H1 (cell line): ENCODE data around the gene NLGN4Y. TPM values are rescaled to one million over a fixed set of nuclear protein-coding genes. Genes with fewer than 3 reads are reported as not detected.

ENCODE experiments used
- CTCF ChIA-PET: fragments of 300-600 bp; sonication (Branson Sonifier 250); formaldehyde crosslinking; loops from one replicate; lab custom pipeline; 2021; ENCODE audit not compliant: partially characterized antibody; lab: Charles Lee
- POLR2A ChIA-PET: fragments of 300-600 bp; sonication (Branson Sonifier 250); formaldehyde crosslinking; loops from one replicate; lab custom pipeline; 2021; ENCODE audit warnings: inconsistent platforms; ENCODE audit not compliant: partially characterized antibody; lab: Charles Lee
- DNase-seq, 2 experiments: peaks; one replicate each; pipeline versions ENCODE4 v3.0.0 to v3.0.0-alpha.2; 2010 to 2022; ENCODE audit warnings: low spot score in 2 of 2, low read depth in 1 of 2, mixed read lengths in 1 of 2
- FAIRE-seq: peaks from 2 replicates; lab custom pipeline; 2011; peaks lifted over from hg19 to GRCh38; lab: Jason Lieb, UNC
- H2AFZ ChIP-seq: 2 replicates; pipeline ENCODE4 v1.8.1; 2012; ENCODE audit warnings: low read length, inconsistent platforms
- H2AK5ac ChIP-seq: 2 replicates; pipeline ENCODE4 v1.6.1; 2013; ENCODE audit warnings: low read depth, low read length
- H2BK120ac ChIP-seq: replicated peaks from 2 replicates; pipeline ENCODE3; 2013; ENCODE audit warnings: low read depth, low read length, inconsistent platforms
- H2BK12ac ChIP-seq: 2 replicates; pipeline ENCODE4 v1.6.1; 2013; ENCODE audit warnings: low read depth, low read length
- H2BK15ac ChIP-seq: 2 replicates; pipeline ENCODE4 v1.6.1; 2013; ENCODE audit warnings: low read length
- H2BK20ac ChIP-seq: 2 replicates; pipeline ENCODE4 v1.6.1; 2013; ENCODE audit warnings: low read length
- H2BK5ac ChIP-seq: 2 replicates; pipeline ENCODE4 v1.6.1; 2013; ENCODE audit warnings: low read depth, low read length
- H3K14ac ChIP-seq: 2 replicates; pipeline ENCODE4 v1.6.1; 2013; ENCODE audit warnings: inconsistent platforms; ENCODE audit not compliant: insufficient read length
- H3K18ac ChIP-seq: 2 replicates; pipeline ENCODE4 v1.6.1; 2013; ENCODE audit warnings: low read length; ENCODE audit errors: extremely low read depth
- H3K23ac ChIP-seq: 2 replicates; pipeline ENCODE4 v1.6.1; 2013; ENCODE audit warnings: inconsistent platforms; ENCODE audit not compliant: insufficient read length
- H3K23me2 ChIP-seq: 2 replicates; pipeline ENCODE4 v1.6.1; 2013; ENCODE audit warnings: low read depth, low read length
- H3K27ac ChIP-seq: 2 replicates; pipeline ENCODE4 v1.6.1; 2011; ENCODE audit warnings: low read depth, low read length, inconsistent platforms
- H3K27me3 ChIP-seq, 4 experiments: replicated peaks in 1 of 4; 1 replicate in 1 of 4; 2 replicates in 3 of 4; pipeline versions ENCODE4 v1.6.1 to v1.8.1; 2011 to 2013; ENCODE audit warnings: low read length in 3 of 4, mild to moderate bottlenecking in 3 of 4, inconsistent platforms in 2 of 4, mixed read lengths in 2 of 4, moderate library complexity in 1 of 4; ENCODE audit not compliant: control insufficient read depth in 3 of 4, insufficient read depth in 3 of 4; ENCODE audit errors: extremely low read depth in 1 of 4
- H3K36me3 ChIP-seq, 4 experiments: 2 replicates each; pipeline versions ENCODE4 v1.6.1 to v1.8.1; 2011 to 2013; ENCODE audit warnings: mild to moderate bottlenecking in 4 of 4, low read length in 3 of 4, moderate library complexity in 2 of 4, control low read depth in 1 of 4, inconsistent platforms in 1 of 4; ENCODE audit not compliant: insufficient read depth in 4 of 4, control insufficient read depth in 2 of 4
- H3K4ac ChIP-seq: replicated peaks from 2 replicates; pipeline ENCODE3; 2013; ENCODE audit warnings: low read length, low read depth, mixed read lengths, inconsistent platforms; ENCODE audit not compliant: insufficient read length
- H3K4me1 ChIP-seq, 4 experiments: replicated peaks in 1 of 4; 1 replicate in 1 of 4; 2 replicates in 3 of 4; pipeline versions ENCODE4 v1.6.1 to v1.8.1; 2011 to 2013; ENCODE audit warnings: low read length in 3 of 4, inconsistent platforms in 2 of 4, mixed read lengths in 1 of 4; ENCODE audit not compliant: insufficient read depth in 4 of 4, control insufficient read depth in 3 of 4
- H3K4me2 ChIP-seq, 2 experiments: 2 replicates each; pipeline versions ENCODE4 v1.6.1 to v1.8.1; 2011 to 2013; ENCODE audit warnings: low read depth in 2 of 2, low read length in 2 of 2, control low read depth in 1 of 2, inconsistent platforms in 1 of 2, mild to moderate bottlenecking in 1 of 2; ENCODE audit not compliant: insufficient read depth in 1 of 2
- H3K4me3 ChIP-seq, 4 experiments: fragments of 200-600, 300-600 bp in 1 of 4; sonication (generic), shearing (Covaris generic), sonication (Bioruptor Twin) in 1 of 4; 2 replicates each; pipeline versions ENCODE4 v1.5.1 to v1.8.1; 2011 to 2016; ENCODE audit warnings: low read length in 4 of 4, low read depth in 3 of 4, control low read depth in 2 of 4, inconsistent platforms in 2 of 4, mild to moderate bottlenecking in 2 of 4, mixed read lengths in 1 of 4, moderate library complexity in 1 of 4; ENCODE audit not compliant: insufficient read depth in 2 of 4; ENCODE audit errors: extremely low read depth in 1 of 4
- H3K56ac ChIP-seq: replicated peaks from 2 replicates; pipeline ENCODE3; 2013; ENCODE audit warnings: low read depth, mild to moderate bottlenecking, mixed read lengths, low read length, inconsistent platforms; ENCODE audit not compliant: insufficient read length
- H3K79me1 ChIP-seq: 2 replicates; pipeline ENCODE4 v1.6.1; 2013; ENCODE audit warnings: low read depth, low read length, control low read depth
- H3K79me2 ChIP-seq, 2 experiments: 2 replicates each; pipeline versions ENCODE4 v1.6.1 to v1.8.1; 2012 to 2013; ENCODE audit warnings: low read length in 2 of 2, mild to moderate bottlenecking in 2 of 2, inconsistent platforms in 1 of 2; ENCODE audit not compliant: insufficient read depth in 2 of 2, control insufficient read depth in 1 of 2
- H3K9ac ChIP-seq, 4 experiments: replicated peaks in 1 of 4; 1 replicate in 1 of 4; 2 replicates in 3 of 4; pipeline versions ENCODE4 v1.6.1 to v1.8.1; 2011 to 2013; ENCODE audit warnings: low read depth in 3 of 4, low read length in 3 of 4, control low read depth in 2 of 4, mild to moderate bottlenecking in 2 of 4, moderate library complexity in 2 of 4, inconsistent platforms in 1 of 4; ENCODE audit errors: extremely low read depth in 1 of 4
- H3K9me3 ChIP-seq, 2 experiments: 2 replicates each; pipeline versions ENCODE4 v1.6.1 to v1.8.1; 2012 to 2013; ENCODE audit warnings: mild to moderate bottlenecking in 2 of 2, moderate library complexity in 2 of 2, control low read depth in 1 of 2, inconsistent platforms in 1 of 2, low read depth in 1 of 2, low read length in 1 of 2, mixed read lengths in 1 of 2; ENCODE audit not compliant: insufficient read depth in 2 of 2
- H4K20me1 ChIP-seq, 2 experiments: replicated peaks in 1 of 2; 2 replicates each; pipeline versions ENCODE3 to v1.8.1; 2011 to 2013; ENCODE audit warnings: inconsistent platforms in 2 of 2, low read length in 2 of 2, mild to moderate bottlenecking in 1 of 2; ENCODE audit not compliant: insufficient read depth in 2 of 2, control insufficient read depth in 1 of 2
- H4K5ac ChIP-seq: 2 replicates; pipeline ENCODE4 v1.6.1; 2013; ENCODE audit warnings: low read length, low read depth, mixed read lengths, inconsistent platforms; ENCODE audit not compliant: insufficient read length
- H4K8ac ChIP-seq: 2 replicates; pipeline ENCODE4 v1.8.0; 2013; ENCODE audit warnings: mild to moderate bottlenecking, moderate library complexity, low read length, inconsistent platforms; ENCODE audit not compliant: insufficient read depth; ENCODE audit errors: extremely low read depth
- H4K91ac ChIP-seq: replicated peaks from 2 replicates; pipeline ENCODE3; 2013; ENCODE audit warnings: low read length, mixed read lengths, inconsistent platforms; ENCODE audit not compliant: insufficient read length
- POLR2AphosphoS5 ChIP-seq: IDR thresholded peaks from 2 replicates; pipeline ENCODE4 v1.6.1; 2011; ENCODE audit warnings: low read depth, low read length
- RFX5 ChIP-seq: IDR thresholded peaks from 2 replicates; pipeline ENCODE4 v1.6.1; 2011; ENCODE audit warnings: low read depth, low read length, improper control_type of control experiment, borderline replicate concordance
- SAP30 ChIP-seq: fragments of 300-600 bp; sonication (generic); IDR thresholded peaks from 2 replicates; pipeline ENCODE4 v1.7.1; 2012; ENCODE audit warnings: low read length, moderate library complexity, mild to moderate bottlenecking, inconsistent platforms; ENCODE audit not compliant: insufficient read depth, insufficient replicate concordance
- SP4 ChIP-seq: IDR thresholded peaks from 2 replicates; pipeline ENCODE4 v1.6.1; 2012; ENCODE audit warnings: low read length, inconsistent platforms
- TBP ChIP-seq: IDR thresholded peaks from 2 replicates; pipeline ENCODE4 v1.6.1; 2011; ENCODE audit warnings: low read depth, low read length, improper control_type of control experiment
- WGBS, 2 experiments: shearing (Covaris generic) in 1 of 2; methylation state at CpG; one replicate each; pipeline versions ENCODE4 v1.1.6 to v1.1.7; 2013 to 2015; ENCODE audit warnings: low lambda C conversion rate in 2 of 2, mixed read lengths in 2 of 2, inconsistent platforms in 1 of 2, low coverage in 1 of 2, missing lambda C conversion rate in 1 of 2; ENCODE audit not compliant: insufficient replicate concordance in 2 of 2, insufficient coverage in 1 of 2, insufficient read length in 1 of 2; ENCODE audit errors: extremely low coverage in 1 of 2, missing lambda C conversion rate in 1 of 2; 5-methylcytosine and 5-hydroxymethylcytosine counted together
- polyA plus RNA-seq, 7 experiments: library from polyadenylated mRNA; depleted of rRNA in 3 of 7; stranded (reverse) in 5 of 7; unstranded in 2 of 7; fragments of >200 nt in 5 of 7; fragments of 200-250 nt in 2 of 7; gene quantifications; 1 replicate in 5 of 7; 2 replicates in 1 of 7; 4 replicates in 1 of 7; pipeline versions ENCODE4 v1.2.1 to v1.2.3, GENCODE V29; 2011 to 2013; ENCODE audit warnings: missing spikeins in 2 of 7, mixed read lengths in 2 of 7
- total RNA-seq: library from RNA; stranded (reverse); fragmentation: NEBNext Ultra II Directional; extraction: Animal tissue kit (Norgen Biotek cat#: 25700); gene quantifications from 2 replicates; pipeline ENCODE4 v1.2.1, GENCODE V29; 2021

Gene NLGN4Y
- total and polyA plus RNA-seq, 2 of the 8 experiments (the other 6 are each of a cell fraction or from before 2014, with no cell fraction given) = 35.7 to 51.3 TPM

GRCh38 chrY:14829366-14829885, 305.1 kb downstream of the NLGN4Y start:
- no peak overlapping the region for H2BK12ac ChIP-seq
- H3K4ac ChIP-seq = no peak overlapping the region
- ChIA-PET CTCF (no interaction called here), POLR2A (no interaction called here)
- no peak overlapping the region for H2BK15ac ChIP-seq
- no peak overlapping the region for H3K4me2 ChIP-seq
- H3K27me3 ChIP-seq = no peaks in the 10 kb centered on the region
- H3K79me1 ChIP-seq = no peaks in the 10 kb centered on the region
- FAIRE-seq (no peak), DNase-seq (no peak)
- H3K4me3 ChIP-seq = no peak overlapping the region
- 88% methylated on average over 9 of the region's 9 CpGs; no CpG with 5 or more reads in 1 of the 2 experiments for WGBS, 2 experiments
- no peak overlapping the region for H2AFZ ChIP-seq
- H2AK5ac ChIP-seq = no peak overlapping the region
- no peak overlapping the region for H3K23ac ChIP-seq
- H2BK120ac ChIP-seq = no peak overlapping the region
- H3K9ac ChIP-seq = no peak overlapping the region
- no peak overlapping the region for H3K14ac ChIP-seq
- no peak overlapping the region for H2BK20ac ChIP-seq
- TF ChIP-seq POLR2AphosphoS5 = no peak
- no peak for TF ChIP-seq SAP30
- TF ChIP-seq TBP = no peak
- TF ChIP-seq SP4 = no peak
- TF ChIP-seq RFX5 = no peak
- H3K4me1 ChIP-seq = no peaks in the 10 kb centered on the region
- no peak overlapping the region for H3K56ac ChIP-seq
- no peaks in the 10 kb centered on the region for H4K20me1 ChIP-seq
- H4K91ac ChIP-seq = no peak overlapping the region
- H4K5ac ChIP-seq = no peak overlapping the region
- H3K27ac ChIP-seq = no peak overlapping the region
- no peak overlapping the region for H4K8ac ChIP-seq
- no peak overlapping the region for H2BK5ac ChIP-seq
- H3K23me2 ChIP-seq = no peaks in the 10 kb centered on the region
- H3K18ac ChIP-seq = no peak overlapping the region
- H3K36me3 ChIP-seq = peaks cover 0 to 19% (median 9%) of the 10 kb centered on the region in 4 experiments; a peak in 6 of 8 replicates
- H3K9me3 ChIP-seq = peaks cover 0 to 10% of the 10 kb centered on the region in 2 experiments; a peak in 1 of 4 replicates
- no peaks in the 10 kb centered on the region for H3K79me2 ChIP-seq
